A673 (cell line): ENCODE measurements around the gene FBLN5.

Experiments used
- CTCF ChIP-seq: fragments of 300-800, 200-600 bp; sonication (generic); conservative IDR thresholded peaks from 2 replicates; pipeline ENCODE4 v1.5.1; 2017; ENCODE audit warnings: low read depth, mild to moderate bottlenecking, antibody characterized with exemption, low read length, moderate library complexity, mixed read lengths
- EZH2 ChIP-seq: fragments of 200-600 bp; sonication (generic); IDR thresholded peaks from 2 replicates; pipeline ENCODE4 v1.6.1; 2017; ENCODE audit warnings: borderline replicate concordance, low read depth, mild to moderate bottlenecking, mixed read lengths, antibody characterized with exemption, low read length; ENCODE audit not compliant: poor library complexity, severe bottlenecking

- TF ChIP-seq CTCF: no peak
- no peak for TF ChIP-seq EZH2
Observed at GRCh38 chr14:91934554-91935285, 12.8 kb downstream of the FBLN5 start.
